ENCODE data around the gene FLRT1.

Gene FLRT1

GRCh38 chr11:64069401-64070313 is 33.9 kb downstream of the FLRT1 start:
- no peak for DNase-seq

- DNase-seq: peak; percentile 73
Measured at GRCh38 chr11:64070314-64070681, 34.6 kb downstream of the FLRT1 start.

- no peak for DNase-seq
Measured at GRCh38 chr11:64071849-64072248, 36.1 kb downstream of the FLRT1 start.

GRCh38 chr11:64072403-64072802 is 36.7 kb downstream of the FLRT1 start:
- DNase-seq: no peak

- DNase-seq: no peak
Measured at GRCh38 chr11:64072871-64073270, 37.1 kb downstream of the FLRT1 start.

- DNase-seq: peak; percentile 36
Measured at GRCh38 chr11:64073542-64073941, 37.8 kb downstream of the FLRT1 start.

- DNase-seq: no peak
Measured at GRCh38 chr11:64074239-64074638, 38.5 kb downstream of the FLRT1 start.

- DNase-seq: no peak
Measured at GRCh38 chr11:64076758-64077157, 41.0 kb downstream of the FLRT1 start.

GRCh38 chr11:64077607-64078006 is 41.9 kb downstream of the FLRT1 start:
- no peak for DNase-seq

GRCh38 chr11:64078284-64078683 is 42.6 kb downstream of the FLRT1 start:
- peak; percentile 31 for DNase-seq

GRCh38 chr11:64078905-64079304 is 43.2 kb downstream of the FLRT1 start:
- DNase-seq: no peak

GRCh38 chr11:64080390-64080789 is 44.7 kb downstream of the FLRT1 start:
- no peak for DNase-seq

- DNase-seq: no peak
Measured at GRCh38 chr11:64081745-64082442, 46.2 kb downstream of the FLRT1 start.

- no peak for DNase-seq
Measured at GRCh38 chr11:64083398-64084080, 47.8 kb downstream of the FLRT1 start.

- no peak for DNase-seq
Measured at GRCh38 chr11:64084146-64084950, 48.6 kb downstream of the FLRT1 start.

- DNase-seq: no peak
Measured at GRCh38 chr11:64084951-64085710, 49.4 kb downstream of the FLRT1 start.
